Measurements from ENCODE around the gene NT5E. TPM values are rescaled to one million over a fixed set of nuclear protein-coding genes. Genes with fewer than 3 reads are reported as not detected.

NT5E gene
- total RNA-seq, 1 donor from 2014 or later = 4.3 TPM

- Histone ChIP-seq H3K4me1 (no peaks in the 10 kb centered on the region), H3K9me3 (replicated peaks) (no peaks in the 10 kb centered on the region), H3K27ac (replicated peaks) (no peak overlapping the region), H3K36me3 (no peaks in the 10 kb centered on the region), H3K27me3 (ENCODE audit: low read depth) (no peaks in the 10 kb centered on the region), H3K4me3 (no peak overlapping the region)
- no peak for DNase-seq
- no peak for TF ChIP-seq CTCF (IDR thresholded peaks at IDR 0.05; ENCODE audit: borderline replicate concordance)
- intact Hi-C loops (cut with micrococcal nuclease) = no loop called here
These were observed 32.5 kb upstream of the NT5E start for GRCh38 chr6:85417336-85417735.

- DNase-seq = no peak
- Histone ChIP-seq H3K27ac (replicated peaks) (no peak overlapping the region), H3K4me1 (no peaks in the 10 kb centered on the region), H3K9me3 (replicated peaks) (no peaks in the 10 kb centered on the region), H3K27me3 (ENCODE audit: low read depth) (no peaks in the 10 kb centered on the region), H3K4me3 (no peak overlapping the region), H3K36me3 (no peaks in the 10 kb centered on the region)
- TF ChIP-seq CTCF (IDR thresholded peaks at IDR 0.05; ENCODE audit: borderline replicate concordance) = no peak
- intact Hi-C loops (cut with micrococcal nuclease) = no loop called here
These were observed 31.8 kb upstream of the NT5E start for GRCh38 chr6:85418059-85418458.

GRCh38 chr6:85419046-85419759 lies 30.7 kb upstream of the NT5E start:
- Histone ChIP-seq H3K27me3 (ENCODE audit: low read depth) (no peaks in the 10 kb centered on the region), H3K27ac (replicated peaks) (no peak overlapping the region), H3K4me3 (no peak overlapping the region), H3K36me3 (no peaks in the 10 kb centered on the region), H3K9me3 (replicated peaks) (no peaks in the 10 kb centered on the region), H3K4me1 (no peaks in the 10 kb centered on the region)
- no peak for DNase-seq
- no peak for TF ChIP-seq CTCF (IDR thresholded peaks at IDR 0.05; ENCODE audit: borderline replicate concordance)
- intact Hi-C loops (cut with micrococcal nuclease) = no loop called here

GRCh38 chr6:85420551-85420950 lies 29.3 kb upstream of the NT5E start:
- Histone ChIP-seq H3K27ac (replicated peaks) (no peak overlapping the region), H3K4me1 (no peaks in the 10 kb centered on the region), H3K9me3 (replicated peaks) (peaks cover 13% of the 10 kb centered on the region), H3K4me3 (no peak overlapping the region), H3K27me3 (ENCODE audit: low read depth) (no peaks in the 10 kb centered on the region), H3K36me3 (no peaks in the 10 kb centered on the region)
- intact Hi-C loops (cut with micrococcal nuclease) = no loop called here
- no peak for TF ChIP-seq CTCF (IDR thresholded peaks at IDR 0.05; ENCODE audit: borderline replicate concordance)
- DNase-seq = no peak

- Histone ChIP-seq H3K4me1 (no peaks in the 10 kb centered on the region), H3K36me3 (no peaks in the 10 kb centered on the region), H3K27ac (replicated peaks) (no peak overlapping the region), H3K27me3 (ENCODE audit: low read depth) (no peaks in the 10 kb centered on the region), H3K4me3 (no peak overlapping the region), H3K9me3 (replicated peaks) (peaks cover 20% of the 10 kb centered on the region)
- no peak for DNase-seq
- intact Hi-C loops (cut with micrococcal nuclease) = no loop called here
- TF ChIP-seq CTCF (IDR thresholded peaks at IDR 0.05; ENCODE audit: borderline replicate concordance) = no peak
These were observed 28.7 kb upstream of the NT5E start for GRCh38 chr6:85421181-85421580.
